HepG2 (cell line): ENCODE results near the gene SCMH1. TPM values are rescaled to one million over a fixed set of nuclear protein-coding genes. Genes with fewer than 3 reads are reported as not detected.

Experiments
- CREB3 ChIP-seq: sonication (generic); formaldehyde crosslinking; IDR thresholded peaks from 2 replicates; pipeline ENCODE4 v1.5.0; 2020; ENCODE audit warnings: missing genetic modification reagents
- GATAD1 ChIP-seq: IDR thresholded peaks from 2 replicates; pipeline ENCODE4 v1.6.1; 2016; ENCODE audit warnings: missing genetic modification reagents, missing compliant biosample characterization
- HMG20A ChIP-seq: IDR thresholded peaks from 2 replicates; pipeline ENCODE4 v1.6.1; 2016; ENCODE audit warnings: borderline replicate concordance
- HOXD1 ChIP-seq: sonication (generic); formaldehyde crosslinking; IDR thresholded peaks from 2 replicates; pipeline ENCODE4 v1.5.0; 2020; ENCODE audit warnings: missing genetic modification reagents
- MIER2 ChIP-seq: IDR thresholded peaks from 2 replicates; pipeline ENCODE4 v1.6.1; 2016; ENCODE audit warnings: missing biosample characterization, missing genetic modification reagents
- MXD4 ChIP-seq: IDR thresholded peaks from 2 replicates; pipeline ENCODE4 v1.6.1; 2016; ENCODE audit warnings: mild to moderate bottlenecking, missing biosample characterization, missing genetic modification reagents
- NCOA1 ChIP-seq: sonication (generic); formaldehyde crosslinking; IDR thresholded peaks from 2 replicates; pipeline ENCODE4 v1.9.0; 2021; ENCODE audit warnings: missing genetic modification reagents
- PCBP2 ChIP-seq: fragments of 200-400 bp; formaldehyde crosslinking; optimal IDR thresholded peaks from 2 replicates; pipeline ENCODE3; 2018; ENCODE audit warnings: low read length, low read depth; ENCODE audit not compliant: poor library complexity, severe bottlenecking
- SMAD9 ChIP-seq: sonication (generic); formaldehyde crosslinking; IDR thresholded peaks from 2 replicates; pipeline ENCODE4 v1.5.1; 2020; ENCODE audit warnings: mild to moderate bottlenecking, missing genetic modification reagents
- SP1 ChIP-seq, 2 experiments: fragments of 450-650 bp in 1 of 2; sonication (generic) in 1 of 2; formaldehyde crosslinking in 1 of 2; IDR thresholded peaks; 2 replicates each; pipeline versions ENCODE4 v1.4.0 to v1.6.1; 2016 to 2020; ENCODE audit warnings: missing genetic modification reagents in 1 of 2
- SRSF1 ChIP-seq: fragments of 200-400 bp; formaldehyde crosslinking; optimal IDR thresholded peaks from 2 replicates; pipeline ENCODE3; 2017; ENCODE audit warnings: mild to moderate bottlenecking, low read depth, low read length, moderate library complexity
- TGIF2 ChIP-seq: IDR thresholded peaks from 2 replicates; pipeline ENCODE4 v1.6.1; 2016; ENCODE audit warnings: control low read depth, missing compliant biosample characterization
- ZNF3 ChIP-seq: IDR thresholded peaks from 2 replicates; pipeline ENCODE4 v1.7.0; 2017; ENCODE audit warnings: inconsistent platforms
- ZNF326 ChIP-seq: sonication (generic); formaldehyde crosslinking; IDR thresholded peaks from 2 replicates; pipeline ENCODE4 v1.4.0; 2020; ENCODE audit warnings: missing genetic modification reagents, borderline replicate concordance
- ZNF34 ChIP-seq: sonication (generic); formaldehyde crosslinking; IDR thresholded peaks from 2 replicates; pipeline ENCODE4 v1.4.0; 2020; ENCODE audit warnings: mild to moderate bottlenecking, missing genetic modification reagents, borderline replicate concordance
- ZNF354B ChIP-seq: sonication (generic); formaldehyde crosslinking; IDR thresholded peaks from 2 replicates; pipeline ENCODE4 v1.8.0; 2022; ENCODE audit warnings: mild to moderate bottlenecking, missing genetic modification reagents
- ZNF510 ChIP-seq: sonication (generic); formaldehyde crosslinking; IDR thresholded peaks from 2 replicates; pipeline ENCODE4 v1.4.0; 2020; ENCODE audit warnings: low read depth, mild to moderate bottlenecking, missing genetic modification reagents
- ZNF598 ChIP-seq: sonication (generic); formaldehyde crosslinking; IDR thresholded peaks from 2 replicates; pipeline ENCODE4 v1.5.1; 2020; ENCODE audit warnings: mild to moderate bottlenecking, missing genetic modification reagents, borderline replicate concordance
- ZNF776 ChIP-seq: sonication (generic); formaldehyde crosslinking; IDR thresholded peaks from 2 replicates; pipeline ENCODE4 v1.4.0; 2020; ENCODE audit warnings: mild to moderate bottlenecking, missing genetic modification reagents
- polyA plus RNA-seq, 8 experiments: library from polyadenylated mRNA; depleted of rRNA in 3 of 8; stranded (reverse) in 7 of 8; unstranded in 1 of 8; fragments of >200 nt; fragmentation: Illumina TruSeq in 4 of 8; extraction: Trizol in 4 of 8; gene quantifications; 2 replicates each; pipeline versions ENCODE4 v1.2.1 to v1.2.3, GENCODE V29; 2011 to 2016; ENCODE audit warnings: low read depth in 4 of 8, missing spikeins in 1 of 8, mixed read lengths in 1 of 8; ENCODE audit not compliant: insufficient read depth in 1 of 8
- total RNA-seq, 5 experiments: library from RNA; depleted of rRNA; stranded (reverse); fragments of >200 nt; fragmentation: Illumina TruSeq; extraction: Trizol; gene quantifications; 2 replicates each; pipeline ENCODE4 v1.2.3, GENCODE V29; 2016; ENCODE audit warnings: low read depth in 1 of 5
- TF ChIP-seq, protein P1 (sequence below): IDR thresholded peaks from 2 replicates; pipeline ENCODE4 v1.4.0; 2020; ENCODE audit warnings: mild to moderate bottlenecking, missing genetic modification reagents
- TF ChIP-seq, protein P2 (sequence below): sonication (generic); formaldehyde crosslinking; IDR thresholded peaks from 2 replicates; pipeline ENCODE4 v1.4.0; 2020; ENCODE audit warnings: missing genetic modification reagents, borderline replicate concordance
- TF ChIP-seq, protein P3 (sequence below): sonication (generic); formaldehyde crosslinking; IDR thresholded peaks from 2 replicates; pipeline ENCODE4 v1.5.0; 2020; ENCODE audit warnings: mild to moderate bottlenecking, missing genetic modification reagents, borderline replicate concordance

SCMH1 gene
- total and polyA plus RNA-seq, 2 of the 13 experiments (the other 11 are each of a cell fraction or from before 2014, with no cell fraction given): 41.8 to 52.6 TPM

- TF ChIP-seq ZNF326 (CRISPR knock-in tag): no peak
- TF ChIP-seq, protein P1, sequence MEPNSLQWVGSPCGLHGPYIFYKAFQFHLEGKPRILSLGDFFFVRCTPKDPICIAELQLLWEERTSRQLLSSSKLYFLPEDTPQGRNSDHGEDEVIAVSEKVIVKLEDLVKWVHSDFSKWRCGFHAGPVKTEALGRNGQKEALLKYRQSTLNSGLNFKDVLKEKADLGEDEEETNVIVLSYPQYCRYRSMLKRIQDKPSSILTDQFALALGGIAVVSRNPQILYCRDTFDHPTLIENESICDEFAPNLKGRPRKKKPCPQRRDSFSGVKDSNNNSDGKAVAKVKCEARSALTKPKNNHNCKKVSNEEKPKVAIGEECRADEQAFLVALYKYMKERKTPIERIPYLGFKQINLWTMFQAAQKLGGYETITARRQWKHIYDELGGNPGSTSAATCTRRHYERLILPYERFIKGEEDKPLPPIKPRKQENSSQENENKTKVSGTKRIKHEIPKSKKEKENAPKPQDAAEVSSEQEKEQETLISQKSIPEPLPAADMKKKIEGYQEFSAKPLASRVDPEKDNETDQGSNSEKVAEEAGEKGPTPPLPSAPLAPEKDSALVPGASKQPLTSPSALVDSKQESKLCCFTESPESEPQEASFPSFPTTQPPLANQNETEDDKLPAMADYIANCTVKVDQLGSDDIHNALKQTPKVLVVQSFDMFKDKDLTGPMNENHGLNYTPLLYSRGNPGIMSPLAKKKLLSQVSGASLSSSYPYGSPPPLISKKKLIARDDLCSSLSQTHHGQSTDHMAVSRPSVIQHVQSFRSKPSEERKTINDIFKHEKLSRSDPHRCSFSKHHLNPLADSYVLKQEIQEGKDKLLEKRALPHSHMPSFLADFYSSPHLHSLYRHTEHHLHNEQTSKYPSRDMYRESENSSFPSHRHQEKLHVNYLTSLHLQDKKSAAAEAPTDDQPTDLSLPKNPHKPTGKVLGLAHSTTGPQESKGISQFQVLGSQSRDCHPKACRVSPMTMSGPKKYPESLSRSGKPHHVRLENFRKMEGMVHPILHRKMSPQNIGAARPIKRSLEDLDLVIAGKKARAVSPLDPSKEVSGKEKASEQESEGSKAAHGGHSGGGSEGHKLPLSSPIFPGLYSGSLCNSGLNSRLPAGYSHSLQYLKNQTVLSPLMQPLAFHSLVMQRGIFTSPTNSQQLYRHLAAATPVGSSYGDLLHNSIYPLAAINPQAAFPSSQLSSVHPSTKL: peak; percentile 55; the same call in 1 of the 2 replicates
- no peak for TF ChIP-seq GATAD1 (CRISPR knock-in tag)
- TF ChIP-seq ZNF510 (CRISPR knock-in tag): no peak
- no peak for TF ChIP-seq NCOA1
- TF ChIP-seq ZNF34 (CRISPR knock-in tag): no peak
- TF ChIP-seq, protein P2, sequence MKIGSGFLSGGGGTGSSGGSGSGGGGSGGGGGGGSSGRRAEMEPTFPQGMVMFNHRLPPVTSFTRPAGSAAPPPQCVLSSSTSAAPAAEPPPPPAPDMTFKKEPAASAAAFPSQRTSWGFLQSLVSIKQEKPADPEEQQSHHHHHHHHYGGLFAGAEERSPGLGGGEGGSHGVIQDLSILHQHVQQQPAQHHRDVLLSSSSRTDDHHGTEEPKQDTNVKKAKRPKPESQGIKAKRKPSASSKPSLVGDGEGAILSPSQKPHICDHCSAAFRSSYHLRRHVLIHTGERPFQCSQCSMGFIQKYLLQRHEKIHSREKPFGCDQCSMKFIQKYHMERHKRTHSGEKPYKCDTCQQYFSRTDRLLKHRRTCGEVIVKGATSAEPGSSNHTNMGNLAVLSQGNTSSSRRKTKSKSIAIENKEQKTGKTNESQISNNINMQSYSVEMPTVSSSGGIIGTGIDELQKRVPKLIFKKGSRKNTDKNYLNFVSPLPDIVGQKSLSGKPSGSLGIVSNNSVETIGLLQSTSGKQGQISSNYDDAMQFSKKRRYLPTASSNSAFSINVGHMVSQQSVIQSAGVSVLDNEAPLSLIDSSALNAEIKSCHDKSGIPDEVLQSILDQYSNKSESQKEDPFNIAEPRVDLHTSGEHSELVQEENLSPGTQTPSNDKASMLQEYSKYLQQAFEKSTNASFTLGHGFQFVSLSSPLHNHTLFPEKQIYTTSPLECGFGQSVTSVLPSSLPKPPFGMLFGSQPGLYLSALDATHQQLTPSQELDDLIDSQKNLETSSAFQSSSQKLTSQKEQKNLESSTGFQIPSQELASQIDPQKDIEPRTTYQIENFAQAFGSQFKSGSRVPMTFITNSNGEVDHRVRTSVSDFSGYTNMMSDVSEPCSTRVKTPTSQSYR (CRISPR knock-in tag): peak; percentile 40; the same call in 1 of the 2 replicates
- no peak for TF ChIP-seq PCBP2
- peak; percentile 54; the same call in 1 of the 2 replicates for TF ChIP-seq ZNF598 (CRISPR knock-in tag)
- peak; percentile 75; the same call in 1 of the 2 replicates for TF ChIP-seq MXD4
- peak; percentile 77 for TF ChIP-seq ZNF776 (CRISPR knock-in tag)
- TF ChIP-seq TGIF2 (CRISPR knock-in tag): peak; percentile 45; the same call in 1 of the 2 replicates
- TF ChIP-seq, protein P3, sequence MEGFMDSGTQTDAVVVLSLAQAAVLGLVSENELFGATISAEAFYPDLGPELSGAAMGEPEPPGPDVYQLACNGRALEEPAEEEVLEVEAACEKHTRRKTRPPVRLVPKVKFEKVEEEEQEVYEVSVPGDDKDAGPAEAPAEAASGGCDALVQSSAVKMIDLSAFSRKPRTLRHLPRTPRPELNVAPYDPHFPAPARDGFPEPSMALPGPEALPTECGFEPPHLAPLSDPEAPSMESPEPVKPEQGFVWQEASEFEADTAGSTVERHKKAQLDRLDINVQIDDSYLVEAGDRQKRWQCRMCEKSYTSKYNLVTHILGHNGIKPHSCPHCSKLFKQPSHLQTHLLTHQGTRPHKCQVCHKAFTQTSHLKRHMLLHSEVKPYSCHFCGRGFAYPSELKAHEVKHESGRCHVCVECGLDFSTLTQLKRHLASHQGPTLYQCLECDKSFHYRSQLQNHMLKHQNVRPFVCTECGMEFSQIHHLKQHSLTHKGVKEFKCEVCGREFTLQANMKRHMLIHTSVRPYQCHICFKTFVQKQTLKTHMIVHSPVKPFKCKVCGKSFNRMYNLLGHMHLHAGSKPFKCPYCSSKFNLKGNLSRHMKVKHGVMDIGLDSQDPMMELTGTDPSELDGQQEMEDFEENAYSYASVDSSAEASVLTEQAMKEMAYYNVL (CRISPR knock-in tag): 0 out of 2 replicates have a peak, but pooled peaks have one; percentile 26
- no peak for TF ChIP-seq ZNF3
- no peak for TF ChIP-seq SMAD9 (CRISPR knock-in tag)
- TF ChIP-seq SP1 (IDR thresholded peaks at IDR 0.05): no peak
- no peak for TF ChIP-seq SP1 (CRISPR knock-in tag; IDR thresholded peaks at IDR 0.05)
- no peak for TF ChIP-seq ZNF354B (CRISPR knock-in tag)
- no peak for TF ChIP-seq MIER2 (CRISPR knock-in tag)
- TF ChIP-seq SRSF1: peak; percentile 73
- no peak for TF ChIP-seq CREB3
- 0 out of 2 replicates have a peak, but pooled peaks have one; percentile 21 for TF ChIP-seq HMG20A
- TF ChIP-seq HOXD1 (CRISPR knock-in tag): no peak
Measured at GRCh38 chr1:41241354-41241748, 755 bp downstream of the SCMH1 start (continued).
